MM.1S (cell line): ENCODE measurements around the gene AKAP13.

Source experiments
- DNase-seq: peaks from one replicate; pipeline ENCODE4 v3.0.0-alpha.2; 2015
- H2AFZ ChIP-seq: fragments of 300-600 bp; sonication (generic); 2 replicates; pipeline ENCODE4 v1.6.0; 2016; ENCODE audit warnings: antibody characterized with exemption, low read length
- H3F3A ChIP-seq: fragments of 300-600 bp; sonication (generic); 2 replicates; pipeline ENCODE4 v1.6.1; 2016; ENCODE audit warnings: mild to moderate bottlenecking, antibody characterized with exemption, low read length, moderate library complexity, mixed read lengths; ENCODE audit not compliant: insufficient read depth
- H3K27ac ChIP-seq: fragments of 300-600 bp; sonication (generic); 2 replicates; pipeline ENCODE4 v1.5.1; 2016; ENCODE audit warnings: mild to moderate bottlenecking, low read length
- H3K27me3 ChIP-seq: fragments of 300-600 bp; sonication (generic); replicated peaks from 2 replicates; pipeline ENCODE4 v1.6.0; 2016; ENCODE audit warnings: low read length; ENCODE audit not compliant: insufficient read depth
- H3K36me3 ChIP-seq: fragments of 300-600 bp; sonication (generic); replicated peaks from 2 replicates; pipeline ENCODE4 v1.6.1; 2016; ENCODE audit warnings: mild to moderate bottlenecking, low read length, mixed read lengths; ENCODE audit not compliant: insufficient read depth
- H3K4me1 ChIP-seq: fragments of 300-600 bp; sonication (generic); 2 replicates; pipeline ENCODE4 v1.6.1; 2016; ENCODE audit warnings: low read length, mixed read lengths
- H3K4me2 ChIP-seq: fragments of 300-600 bp; sonication (generic); 2 replicates; pipeline ENCODE4 v1.6.0; 2016; ENCODE audit warnings: low read depth, low read length
- H3K4me3 ChIP-seq: fragments of 300-600 bp; sonication (generic); 2 replicates; pipeline ENCODE4 v1.5.1; 2016; ENCODE audit warnings: low read length, mixed read lengths
- H3K79me2 ChIP-seq: fragments of 300-600 bp; sonication (generic); 2 replicates; pipeline ENCODE4 v1.6.1; 2016; ENCODE audit warnings: mixed run types, low read length, mixed read lengths
- H3K9ac ChIP-seq: fragments of 300-600 bp; sonication (generic); 2 replicates; pipeline ENCODE4 v1.6.1; 2016; ENCODE audit warnings: low read length, mixed read lengths
- H3K9me2 ChIP-seq: fragments of 300-600 bp; sonication (generic); replicated peaks from 2 replicates; pipeline ENCODE4 v1.6.1; 2016; ENCODE audit warnings: mild to moderate bottlenecking, low read length, mixed read lengths; ENCODE audit not compliant: insufficient read depth
- H3K9me3 ChIP-seq: fragments of 300-600 bp; sonication (generic); replicated peaks from 2 replicates; pipeline ENCODE4 v1.6.1; 2016; ENCODE audit warnings: mild to moderate bottlenecking, low read length, mixed read lengths; ENCODE audit not compliant: insufficient read depth
- H4K20me1 ChIP-seq: fragments of 300-600 bp; sonication (generic); 2 replicates; pipeline ENCODE4 v1.6.1; 2016; ENCODE audit warnings: mild to moderate bottlenecking, low read length, moderate library complexity, mixed read lengths; ENCODE audit not compliant: insufficient read depth
- EZH2 ChIP-seq: fragments of 300-600 bp; sonication (generic); optimal IDR thresholded peaks from 2 replicates; pipeline ENCODE3; 2017; ENCODE audit warnings: low read depth, mild to moderate bottlenecking, antibody characterized with exemption, low read length, mixed read lengths
- EZH2phosphoT487 ChIP-seq: fragments of 300-600 bp; sonication (generic); IDR thresholded peaks from 2 replicates; pipeline ENCODE4 v1.6.1; 2018; ENCODE audit warnings: antibody characterized with exemption, low read length
- TF ChIP-seq, protein P1 (sequence below): fragments of 300-600 bp; sonication (generic); IDR thresholded peaks from 2 replicates; pipeline ENCODE4 v1.5.1; 2016; ENCODE audit warnings: antibody characterized with exemption, low read length, mixed read lengths

AKAP13 gene

DNA sequence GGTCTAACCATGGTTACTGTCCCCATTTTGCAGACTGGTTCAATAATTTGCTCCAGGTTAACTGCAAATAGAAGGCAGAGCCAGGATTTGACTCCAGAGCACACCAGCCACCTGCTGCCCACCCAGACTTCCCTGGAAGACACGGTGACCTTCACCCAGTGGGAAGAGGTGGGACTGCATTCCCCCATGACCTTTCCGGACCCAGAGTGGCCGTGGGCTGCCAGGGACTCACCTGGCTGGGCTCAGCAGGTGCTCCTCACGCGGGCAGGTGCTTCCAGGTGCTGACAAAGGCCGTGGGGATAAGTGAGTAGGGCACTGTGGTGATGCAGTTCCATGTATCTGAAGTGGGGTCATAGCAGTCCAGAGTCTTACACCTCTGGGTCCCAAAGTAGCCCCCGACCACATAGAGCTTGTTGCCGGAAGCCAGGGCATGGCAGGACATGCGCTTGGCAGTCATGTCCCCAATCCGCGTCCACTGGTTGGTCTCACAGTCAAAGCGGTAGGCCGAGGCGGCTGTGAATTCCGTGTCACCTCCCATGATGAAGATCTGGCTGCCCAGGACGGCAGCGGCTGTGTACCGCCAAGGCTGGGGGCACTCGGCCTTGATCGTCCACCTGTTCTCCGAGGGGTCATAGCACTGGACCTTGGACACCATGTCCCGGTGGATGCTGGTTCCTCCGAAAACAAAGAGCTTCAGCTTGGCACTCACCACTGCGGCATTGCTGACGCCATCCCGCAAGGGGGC, 387.6 kb downstream of the AKAP13 start:
- Histone ChIP-seq H3K9me3 (no peaks in the 10 kb centered on the region), H3K4me1 (no peaks in the 10 kb centered on the region), H3K79me2 (no peaks in the 10 kb centered on the region), H3K4me3 (no peak overlapping the region), H3K27me3 (no peaks in the 10 kb centered on the region), H3K9ac (no peak overlapping the region), H3K9me2 (no peaks in the 10 kb centered on the region), H3K4me2 (no peak overlapping the region), H3K27ac (no peak overlapping the region), H3F3A (no peaks in the 10 kb centered on the region), H2AFZ (no peak overlapping the region), H4K20me1 (no peaks in the 10 kb centered on the region), H3K36me3 (no peaks in the 10 kb centered on the region)
- TF ChIP-seq, protein P1, sequence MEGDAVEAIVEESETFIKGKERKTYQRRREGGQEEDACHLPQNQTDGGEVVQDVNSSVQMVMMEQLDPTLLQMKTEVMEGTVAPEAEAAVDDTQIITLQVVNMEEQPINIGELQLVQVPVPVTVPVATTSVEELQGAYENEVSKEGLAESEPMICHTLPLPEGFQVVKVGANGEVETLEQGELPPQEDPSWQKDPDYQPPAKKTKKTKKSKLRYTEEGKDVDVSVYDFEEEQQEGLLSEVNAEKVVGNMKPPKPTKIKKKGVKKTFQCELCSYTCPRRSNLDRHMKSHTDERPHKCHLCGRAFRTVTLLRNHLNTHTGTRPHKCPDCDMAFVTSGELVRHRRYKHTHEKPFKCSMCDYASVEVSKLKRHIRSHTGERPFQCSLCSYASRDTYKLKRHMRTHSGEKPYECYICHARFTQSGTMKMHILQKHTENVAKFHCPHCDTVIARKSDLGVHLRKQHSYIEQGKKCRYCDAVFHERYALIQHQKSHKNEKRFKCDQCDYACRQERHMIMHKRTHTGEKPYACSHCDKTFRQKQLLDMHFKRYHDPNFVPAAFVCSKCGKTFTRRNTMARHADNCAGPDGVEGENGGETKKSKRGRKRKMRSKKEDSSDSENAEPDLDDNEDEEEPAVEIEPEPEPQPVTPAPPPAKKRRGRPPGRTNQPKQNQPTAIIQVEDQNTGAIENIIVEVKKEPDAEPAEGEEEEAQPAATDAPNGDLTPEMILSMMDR, result no peak
- TF ChIP-seq EZH2phosphoT487, result no peak
- TF ChIP-seq EZH2, result no peak
- DNase-seq, result no peak

DNA sequence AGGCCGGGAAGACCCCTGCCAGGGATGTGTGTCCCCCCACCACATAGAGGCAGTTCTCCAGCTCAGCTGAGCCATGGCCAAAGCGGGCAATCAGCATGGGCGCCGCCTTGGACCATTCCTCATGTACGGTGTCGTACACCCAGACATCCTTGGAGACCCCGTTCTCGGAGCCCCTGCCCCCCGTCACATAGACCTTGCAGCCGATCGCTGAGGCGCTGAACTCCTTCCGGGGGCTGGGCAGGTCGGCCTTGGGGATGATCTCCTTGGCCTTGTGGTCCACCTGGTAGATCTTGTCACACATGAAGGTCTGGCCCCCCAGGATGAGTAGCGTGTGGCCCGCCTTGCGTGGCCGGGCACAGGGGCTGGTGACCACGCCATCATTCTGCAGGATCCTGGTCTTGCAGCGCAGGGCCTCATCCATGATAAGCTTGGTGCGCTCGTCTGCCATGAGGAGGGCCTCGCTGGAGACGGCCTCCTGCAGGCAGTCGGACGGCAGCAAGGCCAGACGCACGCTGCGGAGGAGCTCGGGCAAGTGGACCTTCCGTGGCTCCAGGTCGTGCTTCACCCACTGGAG, 388.3 kb downstream of the AKAP13 start:
- H3K79me2 ChIP-seq, result no peaks in the 10 kb centered on the region
- no peak overlapping the region for H3K9ac ChIP-seq
- H3K9me3 ChIP-seq, result no peaks in the 10 kb centered on the region
- H2AFZ ChIP-seq, result no peak overlapping the region
- H3K4me1 ChIP-seq, result no peaks in the 10 kb centered on the region
- no peaks in the 10 kb centered on the region for H4K20me1 ChIP-seq
- H3K9me2 ChIP-seq, result no peaks in the 10 kb centered on the region
- no peak overlapping the region for H3K4me2 ChIP-seq
- TF ChIP-seq, protein P1, result no peak
- TF ChIP-seq EZH2phosphoT487, result no peak
- DNase-seq, result no peak
- no peaks in the 10 kb centered on the region for H3K36me3 ChIP-seq
- no peak overlapping the region for H3K27ac ChIP-seq
- no peak overlapping the region for H3K4me3 ChIP-seq
- H3K27me3 ChIP-seq, result no peaks in the 10 kb centered on the region
- H3F3A ChIP-seq, result no peaks in the 10 kb centered on the region

DNA sequence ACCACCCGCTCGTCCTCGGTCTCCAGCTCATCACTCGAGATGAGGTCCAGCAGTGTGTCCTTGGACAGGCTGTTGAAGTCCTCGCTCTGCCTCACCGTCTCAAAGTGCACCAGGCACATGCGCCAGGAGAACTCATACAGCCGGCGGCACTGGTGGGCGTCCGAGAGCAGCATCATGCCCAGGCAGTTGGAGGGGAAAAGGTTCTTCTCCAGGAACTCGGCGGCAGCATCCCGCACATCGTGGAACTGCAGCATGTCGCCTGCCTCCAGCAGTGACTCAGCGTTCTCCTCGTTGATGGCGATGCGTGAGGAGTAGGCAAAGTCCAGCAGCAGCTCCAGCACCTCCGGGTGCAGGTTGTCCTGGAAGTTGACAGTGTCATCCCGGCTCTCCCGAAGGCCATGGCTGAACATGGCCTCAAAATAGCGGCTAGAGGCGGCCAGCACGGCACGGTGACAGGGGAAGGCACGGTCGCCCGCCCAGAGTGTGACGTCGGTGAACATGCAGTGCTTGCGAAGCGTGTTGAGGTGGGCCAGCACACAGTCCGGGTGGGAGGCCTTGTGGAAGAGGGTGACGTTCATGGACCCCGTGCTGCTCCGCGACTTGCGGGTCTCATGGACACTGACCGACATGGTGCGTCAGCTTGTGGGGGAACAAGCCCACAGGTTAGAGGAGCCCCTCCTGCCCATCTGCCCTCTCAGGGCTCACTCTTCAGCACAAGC, 388.9 kb downstream of the AKAP13 start:
- Histone ChIP-seq H3K9me3 (no peaks in the 10 kb centered on the region), H2AFZ (no peak overlapping the region), H3K4me2 (no peak overlapping the region), H3K4me1 (no peaks in the 10 kb centered on the region), H3F3A (no peaks in the 10 kb centered on the region), H3K27ac (no peak overlapping the region), H3K27me3 (no peaks in the 10 kb centered on the region), H4K20me1 (no peaks in the 10 kb centered on the region), H3K36me3 (no peaks in the 10 kb centered on the region), H3K9me2 (no peaks in the 10 kb centered on the region), H3K79me2 (no peaks in the 10 kb centered on the region), H3K4me3 (no peak overlapping the region), H3K9ac (no peak overlapping the region)
- DNase-seq, result no peak
- TF ChIP-seq, protein P1, result no peak
- TF ChIP-seq EZH2phosphoT487 (no peak), EZH2 (no peak)
